ENCODE measurements around the gene CYTH4. TPM values are rescaled to one million over a fixed set of nuclear protein-coding genes. Genes with fewer than 3 reads are reported as not detected.

CYTH4 gene
- total RNA-seq, 1 donor from 2014 or later, result 8.0 TPM

DNA sequence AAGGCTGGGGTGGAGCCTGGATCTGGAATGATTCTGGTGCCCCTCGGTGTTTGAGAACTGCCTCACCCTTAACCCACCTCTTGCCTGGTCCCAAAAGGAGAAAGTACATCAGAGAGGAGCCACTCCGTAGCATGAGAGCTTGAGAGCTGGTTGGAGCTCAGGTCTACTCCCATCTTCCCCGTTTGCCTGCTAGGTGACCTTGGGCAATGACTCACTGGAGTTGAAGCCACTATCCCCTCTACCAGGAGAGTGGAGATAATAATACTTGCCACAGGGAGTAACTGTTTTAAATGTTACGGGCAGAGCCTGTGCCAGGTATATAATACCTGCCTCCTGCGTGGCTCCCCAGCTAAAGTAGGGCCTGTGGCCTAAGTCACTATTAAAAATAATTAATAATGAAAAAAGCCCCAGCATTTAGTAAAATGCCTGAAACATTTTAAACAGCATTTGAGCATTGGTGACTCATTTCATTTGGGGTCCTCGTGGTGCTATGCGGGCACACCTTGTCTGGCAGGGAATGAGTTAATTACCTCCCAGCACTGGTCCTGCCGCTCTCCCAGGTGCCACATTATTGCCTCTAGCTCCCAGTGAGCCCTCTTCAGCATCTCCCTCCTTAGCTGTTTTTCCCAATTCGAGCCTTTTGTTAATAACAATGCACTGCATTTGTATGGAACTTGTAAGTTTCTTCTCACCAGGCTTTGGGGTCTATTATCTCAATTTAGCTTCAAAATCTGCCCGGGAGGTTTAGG, 22.5 kb downstream of the CYTH4 start:
- intact Hi-C loops (cut with DNase I), result no loop called here
- no peak for DNase-seq (ENCODE audit: low spot score)

DNA sequence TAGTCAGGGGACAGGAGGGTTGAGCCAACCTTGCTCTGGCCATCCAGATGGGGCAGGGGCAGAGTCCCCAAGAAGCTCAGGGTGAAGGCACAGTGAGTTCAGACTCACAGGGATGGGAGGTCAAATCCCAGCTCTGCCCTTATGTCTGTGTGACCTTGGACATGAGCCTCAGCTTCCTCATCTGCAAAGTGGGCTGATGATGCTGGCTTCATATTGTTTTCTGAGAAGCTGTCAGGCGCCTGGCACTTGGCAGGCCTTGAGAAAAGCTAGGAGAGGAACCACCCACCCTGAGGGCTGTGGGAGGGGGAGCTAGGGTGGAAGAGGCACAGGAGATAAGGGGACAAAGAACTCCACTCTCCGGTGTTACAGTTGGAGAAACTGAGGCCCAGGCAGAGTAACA, 23.6 kb downstream of the CYTH4 start:
- intact Hi-C loops (cut with DNase I), result no loop called here
- no peak for DNase-seq (ENCODE audit: low spot score)

DNA sequence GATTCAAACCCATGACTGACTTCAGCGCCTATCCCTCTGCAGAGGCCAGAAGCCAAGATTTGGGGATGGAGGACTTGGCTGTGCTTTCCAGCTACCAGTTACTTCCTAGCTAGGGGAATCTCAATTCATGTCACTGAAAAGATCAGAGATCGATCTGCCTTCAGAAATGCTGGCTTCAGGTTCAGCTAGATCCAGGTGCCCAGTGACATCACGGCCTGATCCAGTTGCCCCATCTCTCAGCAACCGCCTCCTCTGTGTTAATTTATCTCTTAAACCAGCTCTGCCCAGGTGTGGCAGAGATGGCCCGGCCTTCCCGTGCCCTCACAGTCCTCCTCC, 24.2 kb downstream of the CYTH4 start:
- no peak for DNase-seq (ENCODE audit: low spot score)
- intact Hi-C loops (cut with DNase I), result no loop called here

DNA sequence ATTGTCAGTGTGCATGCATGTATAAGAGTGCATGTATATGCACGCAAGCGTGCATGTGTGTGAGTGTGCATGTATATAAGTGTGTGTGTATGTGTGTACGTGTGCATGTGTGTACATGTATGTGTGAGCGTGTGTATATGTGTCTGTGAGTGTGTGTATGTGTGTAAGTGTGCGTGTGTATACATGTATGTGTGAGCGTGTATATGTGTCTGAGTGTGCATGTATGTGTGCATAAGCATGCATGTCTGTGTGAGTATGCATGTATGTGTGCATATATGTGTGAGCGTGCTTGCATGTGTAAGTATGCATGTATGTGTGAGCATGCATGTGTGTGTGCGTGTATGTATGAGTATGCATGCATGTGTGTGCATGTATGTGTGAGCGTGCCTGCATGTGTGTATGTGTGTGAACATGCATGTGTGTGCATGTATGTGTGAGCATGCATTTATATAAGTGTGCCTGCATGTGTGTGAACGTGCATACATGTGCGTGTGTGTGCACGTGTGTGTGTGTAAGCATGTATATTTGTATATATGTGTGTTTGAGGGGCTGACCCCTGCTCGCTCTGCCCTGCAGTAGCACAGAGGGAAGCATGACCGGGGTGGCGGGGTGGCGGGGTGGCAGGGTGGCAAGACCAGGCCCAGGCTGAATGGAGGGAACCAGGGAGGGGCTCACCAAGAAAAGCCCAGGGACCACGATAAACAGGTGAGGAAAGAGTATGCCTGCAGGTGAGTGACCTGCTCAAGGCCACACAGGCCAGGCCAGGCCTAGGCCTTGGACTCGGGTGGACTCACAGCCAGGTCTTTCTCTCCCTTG, 26.3 kb downstream of the CYTH4 start:
- intact Hi-C loops (cut with DNase I), result no loop called here
- no peak for DNase-seq (ENCODE audit: low spot score)

DNA sequence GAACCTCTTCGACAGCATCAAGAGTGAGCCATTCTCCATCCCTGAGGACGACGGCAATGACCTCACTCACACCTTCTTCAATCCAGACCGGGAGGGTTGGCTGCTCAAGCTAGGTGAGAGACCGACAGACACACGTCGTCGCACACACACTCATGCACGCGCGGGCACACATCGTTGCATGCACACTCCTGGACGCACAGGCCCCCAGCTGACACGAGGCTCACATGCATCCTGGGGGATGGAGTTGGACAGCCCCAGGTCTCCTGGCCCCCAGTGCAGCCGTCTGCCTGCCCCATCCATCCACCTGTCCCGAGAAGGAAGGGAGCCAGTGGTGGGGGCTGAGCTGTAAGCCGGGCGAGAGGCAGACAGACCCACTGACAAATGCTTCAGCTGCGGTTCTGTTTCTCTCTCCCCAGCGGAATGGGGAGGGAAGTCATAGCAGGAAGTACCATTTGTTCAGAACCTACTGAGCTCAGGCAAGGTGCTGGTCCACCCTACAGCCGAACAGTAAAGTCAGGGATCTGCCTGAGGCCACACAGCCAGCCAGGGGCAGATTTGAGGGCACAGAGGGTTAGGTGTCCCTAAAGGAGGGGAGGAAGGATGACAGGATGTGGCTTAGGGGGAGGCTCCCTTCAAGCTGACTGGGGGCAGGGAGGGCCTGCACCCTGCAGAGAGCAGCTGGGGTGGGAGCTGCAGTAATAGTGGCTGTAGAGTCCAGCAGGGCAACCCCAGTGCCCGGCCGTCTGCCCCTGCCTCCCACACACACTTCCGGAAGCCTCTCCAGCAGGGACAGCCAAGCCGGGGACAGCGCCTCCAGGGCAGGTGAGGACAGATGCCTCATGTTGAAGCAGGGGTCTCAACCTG, 27.1 kb downstream of the CYTH4 start:
- no peak for DNase-seq (ENCODE audit: low spot score)
- intact Hi-C loops (cut with DNase I), result no loop called here

DNA sequence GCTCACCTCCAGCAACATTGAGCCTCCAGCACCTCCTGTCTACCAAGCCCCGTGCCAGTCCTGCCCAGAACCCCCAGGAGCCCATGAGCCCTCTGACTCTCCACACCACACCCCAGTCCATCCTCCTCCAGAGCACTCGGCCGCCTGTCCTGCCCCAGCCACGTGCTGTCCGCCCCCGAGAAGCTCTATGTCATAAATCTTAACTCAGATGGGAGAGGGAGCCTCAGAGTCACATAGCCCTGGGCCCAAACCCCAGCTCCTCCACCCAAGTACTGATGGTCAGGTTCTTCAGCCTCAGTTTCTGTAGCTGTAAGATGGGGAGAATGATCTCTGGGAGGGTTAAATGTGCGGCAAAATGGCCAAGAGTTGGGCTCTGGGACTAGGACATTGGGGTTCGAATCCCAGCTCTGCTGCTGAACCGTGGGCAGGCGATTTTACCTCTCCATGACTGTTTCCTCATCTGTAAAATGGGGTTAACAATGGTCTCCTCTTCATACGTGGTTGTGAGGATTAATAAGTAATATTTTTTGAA, 27.8 kb downstream of the CYTH4 start:
- intact Hi-C loops (cut with DNase I), result no loop called here

DNA sequence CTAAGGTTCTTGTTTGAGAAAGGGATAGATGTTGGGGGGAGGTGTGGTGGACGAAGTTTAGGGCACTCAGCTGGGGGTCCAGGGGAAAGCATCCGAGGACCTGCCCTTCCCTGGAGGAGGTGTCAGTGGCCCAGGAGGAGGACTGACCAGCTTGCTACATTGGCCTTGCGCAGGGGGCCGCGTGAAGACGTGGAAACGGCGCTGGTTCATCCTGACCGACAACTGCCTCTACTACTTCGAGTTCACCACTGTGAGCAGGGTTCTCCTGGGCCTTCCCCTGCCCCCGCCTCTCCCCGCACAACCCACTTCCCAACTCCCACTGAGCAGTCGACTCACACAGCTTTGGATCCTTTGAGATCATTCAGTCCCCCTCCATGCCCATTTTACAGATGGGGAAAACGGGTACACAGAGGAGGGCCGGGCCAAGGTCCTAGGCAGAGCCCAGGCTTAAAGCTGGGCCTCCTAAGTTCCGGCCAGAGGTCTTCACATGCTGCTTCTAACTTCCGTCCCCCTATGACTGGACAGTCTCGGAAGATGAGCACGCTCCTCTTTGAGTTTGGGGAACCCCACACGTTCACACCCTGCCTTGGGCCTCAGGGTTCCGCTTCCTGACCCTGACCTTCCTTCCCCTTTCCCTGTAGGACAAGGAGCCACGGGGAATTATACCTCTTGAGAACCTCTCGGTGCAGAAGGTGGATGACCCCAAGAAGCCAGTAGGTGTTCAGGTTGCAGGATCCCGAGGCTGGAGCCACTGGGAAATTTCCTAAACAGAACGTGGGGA, 28.7 kb downstream of the CYTH4 start:
- DNase-seq (ENCODE audit: low spot score), result peak; percentile 90

More for the DNA sequence above, 27.8 kb downstream of the CYTH4 start:
- DNase-seq (ENCODE audit: low spot score), result no peak

DNA sequence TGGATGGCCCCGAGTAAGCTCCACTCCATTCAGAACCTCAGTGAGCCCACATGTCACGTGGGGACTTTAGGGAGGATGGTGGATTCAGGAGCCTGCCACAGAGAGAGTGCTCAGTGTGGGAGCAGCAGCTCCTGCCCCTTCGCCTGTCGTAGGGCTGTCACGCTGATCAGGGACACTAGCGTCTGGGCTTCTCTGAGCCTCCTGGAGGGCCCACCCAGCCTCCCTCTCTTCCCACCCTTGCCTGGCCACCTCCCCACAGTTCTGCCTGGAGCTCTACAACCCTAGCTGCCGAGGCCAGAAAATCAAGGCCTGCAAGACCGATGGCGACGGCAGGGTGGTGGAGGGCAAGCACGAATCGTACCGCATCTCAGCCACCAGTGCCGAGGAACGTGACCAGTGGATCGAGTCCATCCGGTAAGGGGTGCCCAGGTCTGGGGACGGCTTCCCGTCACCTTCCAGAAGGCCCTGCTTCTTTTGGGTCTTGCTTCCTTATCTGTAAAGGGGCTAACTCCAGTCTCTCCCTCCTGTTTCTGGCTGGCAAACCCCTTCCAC, 29.5 kb downstream of the CYTH4 start:
- no peak for DNase-seq (ENCODE audit: low spot score)

More for the DNA sequence above, 28.7 kb downstream of the CYTH4 start:
- intact Hi-C loops (cut with DNase I), result no loop called here

DNA sequence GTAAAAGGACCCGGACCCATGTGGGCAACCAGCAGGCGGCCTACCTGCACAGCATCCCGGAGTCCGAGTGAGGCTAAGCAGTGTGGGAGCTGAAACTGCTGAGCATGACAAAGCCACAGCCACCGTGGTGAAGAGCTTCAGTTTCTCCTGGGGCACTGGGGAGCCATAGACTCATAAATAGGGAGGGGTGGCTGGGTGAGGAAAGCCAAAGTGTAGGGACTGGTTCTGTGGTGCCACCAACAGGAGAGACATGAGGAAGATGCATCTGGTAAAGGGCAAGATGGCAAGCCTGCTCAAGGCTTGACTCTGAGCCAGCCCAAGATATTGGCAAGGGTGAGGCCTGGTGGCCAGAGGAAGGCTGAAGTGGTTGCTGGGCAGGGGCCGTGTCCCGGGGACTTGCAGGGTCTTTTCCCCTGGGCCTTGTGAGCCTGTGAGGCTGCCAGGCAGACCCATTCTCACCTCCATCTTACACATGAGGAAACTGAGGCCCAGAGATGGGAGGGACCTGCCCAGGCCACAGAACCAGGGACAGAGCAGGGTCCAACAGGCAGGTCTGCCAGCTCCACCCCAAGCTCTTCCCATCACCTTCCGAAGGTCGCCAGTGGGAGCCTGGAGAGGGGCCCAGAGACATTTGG, 30.4 kb downstream of the CYTH4 start:
- intact Hi-C loops (cut with DNase I), result no loop called here
- no peak for DNase-seq (ENCODE audit: low spot score)

More for the DNA sequence above, 29.5 kb downstream of the CYTH4 start:
- intact Hi-C loops (cut with DNase I), result no loop called here

DNA sequence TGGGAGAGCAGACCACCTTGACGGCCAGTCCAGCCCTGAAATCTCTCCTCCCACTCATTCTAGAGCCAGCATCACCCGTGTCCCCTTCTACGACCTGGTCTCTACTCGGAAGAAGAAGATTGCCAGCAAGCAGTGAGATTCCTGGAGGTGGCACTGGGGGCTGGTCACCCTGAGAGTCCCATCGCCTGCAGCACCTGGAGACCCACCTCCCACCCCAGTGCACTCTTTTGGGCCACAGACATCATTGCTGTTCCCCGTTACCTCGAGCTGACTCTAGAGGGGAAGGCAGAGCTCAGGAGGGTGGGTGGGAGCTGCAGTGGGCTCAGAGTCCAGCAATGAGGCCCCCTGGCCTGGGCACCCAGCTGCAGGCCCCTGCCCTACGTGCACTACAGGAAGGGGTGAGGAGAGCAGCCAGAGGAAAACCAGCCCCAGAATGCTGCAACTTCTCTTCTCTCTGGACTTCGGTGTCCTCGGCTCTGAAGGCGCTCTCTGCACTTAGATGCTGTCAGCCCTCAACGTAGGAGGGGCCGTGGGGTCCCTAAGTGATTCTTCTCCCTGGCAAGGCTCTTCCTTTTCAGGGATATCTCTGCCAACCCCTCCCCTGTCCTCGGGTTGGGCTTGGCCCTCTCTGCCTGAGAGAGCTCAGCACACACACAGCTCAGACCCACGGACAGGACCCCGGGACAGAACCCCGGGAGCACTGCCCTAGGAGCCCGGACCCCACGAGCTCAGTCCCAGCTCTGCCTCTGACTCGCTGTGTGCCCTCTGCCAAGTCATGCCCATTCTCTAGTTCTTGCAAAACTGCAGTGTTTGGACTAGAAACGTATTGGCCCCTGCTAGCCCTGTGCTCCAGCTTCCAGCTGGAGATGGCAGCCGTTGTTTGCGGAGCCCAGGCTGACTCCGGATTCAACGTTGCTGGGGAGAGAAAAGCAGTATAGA, 31.3 kb downstream of the CYTH4 start:
- DNase-seq (ENCODE audit: low spot score), result no peak
- intact Hi-C loops (cut with DNase I), result no loop called here

DNA sequence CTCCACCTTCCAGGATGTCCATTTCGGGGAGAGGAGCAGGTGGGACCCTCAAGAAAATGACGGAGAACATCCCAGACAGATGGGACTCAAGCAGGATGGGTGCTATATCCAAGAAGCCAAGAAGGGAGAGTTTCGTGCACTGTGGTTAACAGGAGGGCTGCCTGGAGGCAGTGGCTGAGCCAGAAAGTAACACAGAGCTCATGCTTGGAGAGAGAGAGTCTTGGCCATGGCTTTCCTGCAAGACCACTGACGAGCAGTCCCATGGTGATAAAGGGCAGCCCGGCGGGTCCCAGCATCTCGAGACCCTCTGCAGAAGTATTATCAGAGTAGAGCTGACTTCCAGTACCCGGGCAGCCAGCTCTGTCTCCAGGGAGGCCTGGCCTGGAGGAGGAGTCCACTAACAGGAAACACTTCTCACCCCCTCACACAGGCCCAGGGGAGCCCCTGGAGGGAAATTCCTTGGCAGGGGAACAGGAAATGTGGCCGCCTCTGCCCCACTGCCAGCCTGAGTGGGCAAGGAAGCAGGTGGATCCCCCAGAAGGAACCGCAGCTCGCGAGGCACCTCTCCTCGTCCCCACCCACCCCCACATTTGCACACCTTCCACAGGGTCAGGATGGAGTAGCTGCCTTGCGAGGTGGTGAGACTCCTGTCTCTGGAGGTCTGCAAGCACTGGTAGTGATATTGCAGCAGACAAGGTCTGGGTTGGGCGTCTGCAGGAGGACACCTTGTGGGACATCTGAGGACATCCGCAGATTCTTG, 32.2 kb downstream of the CYTH4 start:
- intact Hi-C loops (cut with DNase I), result no loop called here
- no peak for DNase-seq (ENCODE audit: low spot score)

DNA sequence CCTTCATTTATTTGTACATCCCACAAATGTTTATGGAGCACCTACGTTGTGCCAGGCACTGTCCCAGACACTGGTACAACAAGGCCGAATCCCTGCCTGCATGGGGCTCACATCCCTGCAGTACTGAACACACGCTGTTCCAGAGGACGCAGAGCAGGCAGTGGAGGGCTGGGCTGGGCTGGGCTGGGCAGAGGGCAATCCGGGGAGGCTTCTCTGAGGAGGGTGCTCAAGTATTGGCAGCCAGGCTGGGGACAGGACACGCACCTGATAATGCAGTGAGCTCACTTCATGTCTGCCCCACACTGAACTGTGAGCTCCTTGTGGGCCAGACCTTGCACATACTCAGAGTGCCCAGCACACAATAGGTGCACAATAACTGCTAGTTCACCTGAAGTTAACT, 34.1 kb downstream of the CYTH4 start:
- intact Hi-C loops (cut with DNase I), result loop anchor here (2.0 kb wide), 2 partner anchors 112 to 140 kb away; no protein-coding TSS in a partner anchor
- DNase-seq (ENCODE audit: low spot score), result no peak

DNA sequence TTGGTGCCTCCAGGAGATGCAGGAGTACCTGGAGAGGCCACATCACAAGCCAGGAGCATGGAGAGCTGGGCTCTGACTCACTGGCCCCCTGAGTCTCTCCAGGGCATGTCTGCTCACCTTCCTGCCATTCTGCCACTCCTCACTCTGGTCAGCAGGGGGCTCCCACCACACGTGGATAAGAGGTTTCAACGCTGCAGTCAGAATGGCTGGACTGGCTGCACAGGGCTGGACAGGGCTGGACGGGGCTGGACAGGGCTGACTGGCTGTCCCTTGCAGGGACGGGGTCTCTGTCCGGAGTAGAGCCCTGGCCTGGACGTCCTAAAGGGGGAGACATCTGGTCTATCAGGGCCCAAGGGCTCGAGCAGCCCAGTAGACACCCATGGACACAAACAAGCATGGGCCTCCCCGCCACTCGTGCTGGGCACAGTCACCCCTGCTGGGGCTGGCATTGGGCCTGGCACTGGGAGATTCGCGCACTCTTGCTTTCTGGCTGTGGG, 34.6 kb downstream of the CYTH4 start:
- DNase-seq (ENCODE audit: low spot score), result peak; percentile 86
- intact Hi-C loops (cut with DNase I), result loop anchor here (2.0 kb wide), 2 partner anchors 112 to 140 kb away; no protein-coding TSS in a partner anchor

DNA sequence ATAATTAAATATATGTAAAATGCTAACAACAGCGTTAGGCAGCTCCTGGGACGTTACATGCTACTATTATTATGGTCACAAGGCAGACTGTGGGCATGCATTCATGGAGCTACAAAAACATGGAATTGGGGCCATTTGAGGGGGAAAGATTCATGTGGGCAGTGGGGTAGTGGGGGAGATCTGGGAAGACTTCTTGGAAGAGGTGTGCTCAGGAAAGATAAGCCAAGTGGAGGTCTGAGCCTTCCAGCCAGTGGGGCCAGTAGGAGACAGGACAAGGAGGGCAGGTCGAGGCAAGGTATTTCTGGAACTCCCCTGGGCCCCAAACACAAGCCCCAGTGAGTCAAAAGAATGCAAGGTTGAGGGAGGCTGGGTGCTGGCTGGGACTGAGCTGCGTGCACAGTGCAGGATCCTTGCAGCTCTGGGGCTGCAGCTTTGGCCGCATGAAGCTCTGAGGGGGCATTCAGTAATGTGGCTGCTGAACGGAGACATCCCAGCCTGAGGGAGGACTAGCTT, 35.4 kb downstream of the CYTH4 start:
- intact Hi-C loops (cut with DNase I), result loop anchor here (2.0 kb wide), 2 partner anchors 111 to 139 kb away; no protein-coding TSS in a partner anchor
- DNase-seq (ENCODE audit: low spot score), result no peak

DNA sequence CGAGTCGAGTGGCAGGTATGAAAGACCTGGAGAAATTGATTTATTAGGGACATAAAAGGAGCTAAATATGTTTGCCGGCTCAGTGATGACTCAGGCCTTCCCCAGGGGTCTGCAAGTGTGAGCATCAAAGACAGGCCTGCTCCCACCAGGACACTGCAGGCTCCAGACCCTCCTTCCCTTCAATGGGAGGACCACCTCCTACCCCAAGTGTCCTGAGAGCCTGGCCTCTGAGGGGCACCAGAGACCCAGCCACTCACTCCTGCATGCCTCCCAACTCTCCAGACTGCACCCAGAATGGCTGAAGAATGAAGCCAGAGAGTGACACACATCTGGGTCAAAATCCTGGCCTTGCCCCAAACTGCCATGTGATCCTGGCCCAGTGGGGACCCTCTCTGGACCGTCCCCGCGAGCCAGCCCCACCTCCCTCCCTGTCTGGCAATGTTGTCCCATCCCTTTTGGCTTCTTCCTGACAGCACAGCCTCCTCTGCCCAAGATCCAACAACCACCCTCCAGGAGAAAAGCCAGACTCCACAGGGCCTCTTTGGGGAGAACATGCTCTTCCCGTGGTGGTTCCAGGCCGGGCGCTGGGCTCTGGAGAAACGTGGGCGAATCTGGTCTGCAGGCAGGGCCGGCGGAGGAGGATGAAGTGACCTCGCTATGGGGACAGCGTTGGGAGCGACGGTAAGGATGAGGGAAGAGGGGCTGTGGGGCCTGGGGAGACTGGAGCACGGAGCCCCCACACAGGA, 36.2 kb downstream of the CYTH4 start:
- DNase-seq (ENCODE audit: low spot score), result no peak

More for the DNA sequence above, 36.2 kb downstream of the CYTH4 start:
- intact Hi-C loops (cut with DNase I), result no loop called here
